ENCODE measurements around the gene ACD.

- TF ChIP-seq POLR2A (IDR thresholded peaks at IDR 0.05; ENCODE audit: low read depth, low read length) (no peak), NFE2L2 (IDR thresholded peaks at IDR 0.05; ENCODE audit: low read depth, low read length) (no peak), ELK1 (IDR thresholded peaks at IDR 0.05; ENCODE audit: borderline replicate concordance, low read depth, low read length) (no peak), CEBPB (IDR thresholded peaks at IDR 0.05; ENCODE audit: low read depth, low read length) (no peak), MAZ (IDR thresholded peaks at IDR 0.05; ENCODE audit: borderline replicate concordance, low read depth, low read length) (no peak), CTCF (conservative IDR thresholded peaks at IDR 0.05; ENCODE audit: low read depth, low read length) (no peak), RFX5 (IDR thresholded peaks at IDR 0.05; ENCODE audit: low read depth, low read length) (no peak), SMC3 (IDR thresholded peaks at IDR 0.05; ENCODE audit: low read depth, low read length) (no peak), FOS (IDR thresholded peaks at IDR 0.05; ENCODE audit: low read depth, low read length) (no peak), RAD21 (IDR thresholded peaks at IDR 0.05; ENCODE audit: low read length) (no peak)
Observed at GRCh38 chr16:67694611-67695010, 34.6 kb upstream of the ACD start.

Measured in IMR-90 (cell line).